CD1c-positive myeloid dendritic cell (primary cell): ENCODE results near the gene CD93.

Experiments
- DNase-seq: peaks from one replicate; pipeline ENCODE4 v3.0.0-alpha.2; 2016; ENCODE audit errors: extremely low spot score

Gene CD93

DNA sequence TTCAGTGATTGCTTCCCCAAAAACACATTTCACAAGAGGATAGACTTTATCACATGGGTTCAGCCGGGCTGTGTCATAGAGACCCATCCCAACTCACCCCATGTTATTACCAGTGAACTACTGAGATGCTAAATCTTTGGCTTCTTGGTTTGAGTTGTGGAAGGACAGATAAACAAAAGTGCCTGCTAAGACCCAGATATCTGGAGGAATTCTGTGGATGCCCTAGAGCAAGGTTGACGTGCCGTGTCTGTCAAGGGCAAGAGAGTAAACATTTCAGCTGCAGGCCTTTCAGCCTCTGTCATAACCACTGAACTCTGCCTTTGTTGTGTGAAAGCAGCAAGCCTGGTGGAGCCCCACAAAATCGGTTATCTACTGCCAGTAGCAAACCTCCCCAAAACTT is 25.5 kb downstream of the CD93 start:
- no peak for DNase-seq

DNA sequence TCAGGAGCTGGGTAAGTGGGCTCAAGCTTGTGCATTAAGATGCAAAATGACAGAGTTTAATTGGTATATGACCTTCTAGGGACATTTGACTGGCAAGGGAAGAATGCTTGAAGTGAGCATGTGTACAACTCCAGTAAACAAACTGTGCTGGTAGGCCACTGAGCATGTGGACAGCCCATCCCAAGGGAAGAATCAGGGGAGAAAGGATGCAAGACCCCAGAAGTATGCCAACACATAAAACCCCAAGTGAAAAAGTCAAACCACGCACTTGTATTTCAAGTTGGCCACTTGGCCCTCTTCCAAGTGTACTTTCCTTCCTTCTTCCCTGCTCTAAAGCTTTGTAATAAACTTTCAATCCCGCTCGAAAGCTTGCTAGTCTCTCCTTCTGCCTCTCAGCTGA is 26.3 kb downstream of the CD93 start:
- peak; percentile 28 for DNase-seq

DNA sequence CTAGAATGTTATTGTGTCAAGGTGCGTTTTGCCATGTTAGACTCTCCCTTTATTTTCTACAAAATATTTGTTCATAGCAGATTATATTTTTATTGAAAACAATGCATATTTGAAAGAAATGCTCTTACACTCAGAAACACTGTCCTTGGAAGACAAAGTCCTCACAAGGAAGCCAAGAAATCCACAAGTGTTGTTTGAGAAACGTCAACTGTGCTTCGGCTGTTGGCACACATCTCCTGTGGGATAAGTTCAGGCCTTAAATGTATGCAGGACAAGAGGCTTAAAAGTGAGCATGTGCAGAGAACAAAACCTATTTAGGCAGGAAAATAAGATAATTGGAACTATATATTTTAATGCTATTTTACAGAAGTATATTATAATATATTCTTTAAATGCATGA is 27.1 kb downstream of the CD93 start:
- no peak for DNase-seq

DNA sequence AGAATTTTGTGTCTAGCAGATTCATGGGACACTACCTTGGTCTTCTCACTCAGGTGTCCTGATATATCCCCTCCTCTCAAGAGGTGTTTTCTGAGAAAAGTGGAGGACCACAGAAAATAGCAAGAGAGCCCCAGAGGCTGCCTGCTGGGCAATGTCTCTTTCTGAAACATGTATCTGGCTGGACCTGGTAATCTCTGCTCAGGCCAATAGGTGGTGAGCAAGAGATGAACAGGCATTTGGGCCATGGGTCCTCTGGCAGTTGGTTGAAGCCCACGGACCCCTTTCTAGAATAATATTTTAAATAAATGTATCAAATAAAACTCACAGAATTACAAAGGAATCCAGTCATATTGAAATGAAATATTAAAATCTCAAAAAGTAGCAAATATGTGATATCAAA is 27.9 kb downstream of the CD93 start:
- no peak for DNase-seq

DNA sequence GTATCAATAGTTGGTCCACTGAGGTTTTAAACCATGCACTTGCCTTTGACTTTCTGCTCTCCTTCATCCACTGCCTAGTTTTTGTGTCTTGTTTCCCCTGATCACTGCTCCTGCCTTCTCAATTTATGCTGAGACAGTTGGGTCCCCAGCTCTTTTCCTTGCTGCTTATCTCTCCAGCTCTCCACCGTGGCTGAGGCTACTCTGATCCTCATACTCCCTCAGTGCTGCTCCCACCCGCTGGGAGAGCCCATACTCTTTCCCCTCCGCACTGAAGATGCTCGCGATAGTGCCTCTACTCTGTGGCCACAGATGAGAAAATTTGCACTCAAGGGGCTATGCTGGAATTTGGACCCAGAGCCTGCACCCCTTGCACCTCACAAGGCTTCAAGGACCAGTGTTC is 33.2 kb downstream of the CD93 start:
- DNase-seq = no peak

DNA sequence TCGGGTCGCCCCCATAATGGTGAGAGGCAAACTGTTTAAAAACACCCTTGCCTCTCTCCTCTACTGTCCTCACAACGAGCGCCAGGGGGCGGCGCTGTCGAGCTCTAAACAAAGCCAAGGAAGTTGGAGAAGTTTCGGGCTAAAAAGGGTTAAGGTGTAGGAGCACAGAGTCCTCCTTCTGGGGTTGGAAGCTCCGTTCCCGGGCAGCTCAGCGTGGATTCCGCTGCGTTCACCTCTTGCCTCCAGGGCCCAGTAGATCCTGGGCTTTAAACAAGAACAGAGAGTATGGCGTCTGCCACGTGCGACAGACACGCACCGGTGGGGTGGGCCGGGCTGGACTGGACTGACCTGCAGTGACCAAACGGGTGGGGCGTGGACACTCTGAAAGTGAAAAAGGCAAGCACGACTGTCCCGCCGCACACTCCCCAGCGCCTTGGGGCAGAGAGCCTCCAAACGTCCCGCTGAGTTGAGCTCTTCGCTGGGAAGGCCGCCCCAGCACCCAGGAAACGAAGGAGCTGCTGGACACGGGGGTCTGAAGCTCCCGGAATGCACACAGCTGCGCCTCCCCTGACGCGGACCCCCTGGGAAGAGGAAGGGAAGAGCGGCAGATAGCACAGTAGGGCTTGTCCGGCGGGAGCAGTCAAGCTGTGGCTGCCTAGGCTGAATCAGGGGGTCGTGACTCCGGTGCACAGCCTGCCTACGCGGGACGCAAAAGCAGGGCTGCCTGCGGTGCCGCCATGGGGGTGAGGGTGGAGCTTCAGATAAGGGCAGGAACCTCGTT is 35.1 kb downstream of the CD93 start:
- DNase-seq = peak; percentile 92

DNA sequence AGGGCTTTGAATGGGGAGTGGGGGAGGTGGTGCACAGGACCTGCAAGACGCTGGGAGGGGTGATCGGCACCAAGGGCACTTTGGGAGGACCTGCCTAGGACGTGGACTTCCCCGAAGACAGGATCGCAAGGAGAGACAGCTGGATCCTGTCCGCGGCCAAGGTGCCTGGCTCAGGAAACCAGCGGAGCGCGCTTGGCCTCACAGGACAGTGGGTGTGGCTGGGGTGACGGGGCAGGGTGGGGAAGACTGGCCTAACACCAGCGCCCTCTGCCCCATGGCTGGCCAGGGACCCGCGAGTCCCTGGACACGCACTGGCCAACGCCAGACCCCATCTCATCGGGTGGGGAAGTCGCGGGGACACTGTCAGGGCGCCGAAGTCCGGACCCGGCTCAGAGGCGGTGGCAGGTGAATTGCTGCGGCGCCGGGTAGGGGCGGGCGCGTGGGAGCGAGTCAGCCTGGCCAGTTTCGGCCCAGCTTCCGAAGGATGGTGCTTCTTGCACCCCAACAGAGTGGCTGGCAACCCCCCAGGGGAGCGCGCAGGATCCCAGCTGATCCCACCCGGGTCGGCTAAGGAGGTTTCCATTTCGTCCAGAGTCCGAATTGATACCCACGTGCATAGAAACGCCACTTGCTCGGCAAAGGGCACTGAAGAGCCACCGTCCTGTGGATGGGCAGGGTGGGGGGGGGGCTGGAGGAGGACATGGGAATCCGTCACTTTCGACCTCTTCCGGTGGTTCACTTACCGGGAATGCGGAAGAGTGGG is 35.9 kb downstream of the CD93 start:
- DNase-seq = peak; percentile 56

DNA sequence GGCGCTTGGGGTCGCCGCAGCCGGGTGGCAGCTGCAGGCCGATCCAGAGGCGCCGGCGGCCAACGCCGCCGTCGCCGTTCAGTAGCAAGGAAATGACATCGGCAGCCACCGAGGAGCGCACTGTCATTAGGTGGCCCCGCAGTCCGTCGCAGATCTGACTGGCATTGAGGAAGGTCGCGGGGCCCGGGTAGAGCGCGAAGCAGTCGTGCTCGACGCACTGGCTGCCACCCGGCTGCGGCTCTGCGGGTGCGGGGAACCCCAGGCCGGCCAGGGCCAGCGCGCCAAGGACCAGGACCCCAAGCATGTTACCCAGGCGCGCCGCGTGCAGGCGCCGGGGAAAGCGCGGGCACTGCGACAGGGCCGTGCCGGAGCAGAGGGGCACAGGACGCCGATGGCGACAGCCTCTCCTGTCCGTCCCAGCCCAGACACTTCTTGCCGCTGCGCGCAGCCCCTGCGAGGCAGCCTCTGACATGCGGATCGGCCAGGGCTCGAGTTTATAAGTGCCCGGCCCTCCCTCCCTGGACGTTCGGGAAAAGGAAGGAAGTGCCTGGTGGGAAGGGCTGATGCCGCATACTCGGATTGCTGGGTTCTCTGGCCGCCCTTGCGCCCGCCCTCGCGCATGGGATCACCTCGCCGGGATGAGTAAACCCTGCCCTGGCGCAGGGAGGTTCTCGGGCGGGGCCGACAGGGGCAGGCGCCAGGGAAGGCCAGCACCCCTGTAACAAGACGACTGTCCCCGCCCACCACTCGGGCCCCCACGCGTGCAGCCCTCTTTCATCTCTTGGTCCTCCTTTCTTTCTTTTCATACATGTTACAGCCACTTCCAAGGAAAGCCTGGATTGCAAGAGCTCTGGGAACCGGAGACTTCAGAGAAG is 36.7 kb downstream of the CD93 start, which contains the start of gene THBD:
Gene THBD, minus strand, starts transcription at position 472 of the 875 bp plus-strand sequence. Its CDS starts 168 bp downstream, at position 304.
- DNase-seq = peak; percentile 85

DNA sequence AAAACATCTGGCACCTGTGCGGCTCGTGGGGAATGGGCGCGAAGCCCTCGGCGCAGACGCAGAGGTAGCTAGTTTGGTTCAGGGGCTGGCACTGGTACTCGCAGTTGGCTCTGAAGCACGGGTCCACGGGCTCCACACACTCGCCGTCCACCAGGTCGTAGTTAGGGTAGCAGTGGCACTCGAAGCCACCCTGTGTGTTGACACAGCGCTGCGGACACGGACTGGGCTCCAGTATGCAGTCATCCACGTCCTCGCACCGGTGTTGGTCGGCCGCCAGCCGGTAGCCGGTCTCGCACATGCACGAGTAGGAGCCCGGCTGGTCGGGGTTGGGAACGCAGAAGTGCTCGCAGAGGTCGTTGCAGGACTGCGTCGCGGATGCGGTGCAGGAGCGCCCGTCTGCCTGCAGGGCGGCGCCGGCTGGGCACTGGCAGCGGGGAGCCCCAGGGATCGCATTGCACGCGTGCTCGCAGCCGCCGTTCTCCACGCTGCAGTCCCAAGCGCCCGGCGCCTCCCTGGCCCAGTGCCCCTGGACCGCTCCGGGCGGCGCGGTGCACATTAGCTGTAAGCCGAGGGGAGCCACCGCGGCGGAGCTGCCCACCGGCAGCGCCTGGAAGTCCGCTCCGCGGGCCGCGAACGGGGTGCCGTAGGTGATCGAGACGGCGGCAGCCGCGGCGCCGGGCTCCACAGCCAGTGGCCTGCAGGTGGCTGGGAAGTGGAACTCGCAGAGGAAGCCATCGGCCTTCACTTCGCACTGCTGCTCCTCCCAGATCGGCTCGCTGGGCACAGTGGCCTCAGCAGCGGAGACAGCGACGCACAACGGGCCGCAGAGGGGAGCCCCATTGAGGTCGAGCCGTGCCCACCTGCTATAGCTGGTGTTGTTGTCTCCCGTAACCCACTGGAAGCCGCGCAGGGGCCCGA is 37.6 kb downstream of the CD93 start:
- peak; percentile 69 for DNase-seq

DNA sequence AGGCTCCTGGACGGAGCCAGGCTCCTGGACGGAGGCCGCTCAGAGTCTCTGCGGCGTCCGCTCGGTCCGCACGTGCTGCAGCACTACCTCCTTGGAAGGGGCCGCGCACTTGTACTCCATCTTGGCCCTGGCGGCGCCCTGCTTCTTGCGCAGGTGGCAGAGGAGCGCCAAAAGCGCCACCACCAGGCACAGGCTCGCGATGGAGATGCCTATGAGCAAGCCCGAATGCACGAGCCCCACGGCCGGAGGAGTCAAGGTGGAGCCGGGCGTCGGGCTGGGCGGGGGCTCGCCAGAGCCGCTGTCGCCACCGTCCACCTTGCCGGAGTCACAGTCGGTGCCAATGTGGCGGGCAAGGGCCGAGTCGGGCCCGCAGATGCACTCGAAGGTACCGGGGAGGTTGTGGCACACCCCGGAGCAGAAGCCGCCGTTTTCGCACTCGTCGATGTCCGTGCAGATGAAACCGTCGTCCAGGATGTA is 38.3 kb downstream of the CD93 start:
- DNase-seq = no peak

DNA sequence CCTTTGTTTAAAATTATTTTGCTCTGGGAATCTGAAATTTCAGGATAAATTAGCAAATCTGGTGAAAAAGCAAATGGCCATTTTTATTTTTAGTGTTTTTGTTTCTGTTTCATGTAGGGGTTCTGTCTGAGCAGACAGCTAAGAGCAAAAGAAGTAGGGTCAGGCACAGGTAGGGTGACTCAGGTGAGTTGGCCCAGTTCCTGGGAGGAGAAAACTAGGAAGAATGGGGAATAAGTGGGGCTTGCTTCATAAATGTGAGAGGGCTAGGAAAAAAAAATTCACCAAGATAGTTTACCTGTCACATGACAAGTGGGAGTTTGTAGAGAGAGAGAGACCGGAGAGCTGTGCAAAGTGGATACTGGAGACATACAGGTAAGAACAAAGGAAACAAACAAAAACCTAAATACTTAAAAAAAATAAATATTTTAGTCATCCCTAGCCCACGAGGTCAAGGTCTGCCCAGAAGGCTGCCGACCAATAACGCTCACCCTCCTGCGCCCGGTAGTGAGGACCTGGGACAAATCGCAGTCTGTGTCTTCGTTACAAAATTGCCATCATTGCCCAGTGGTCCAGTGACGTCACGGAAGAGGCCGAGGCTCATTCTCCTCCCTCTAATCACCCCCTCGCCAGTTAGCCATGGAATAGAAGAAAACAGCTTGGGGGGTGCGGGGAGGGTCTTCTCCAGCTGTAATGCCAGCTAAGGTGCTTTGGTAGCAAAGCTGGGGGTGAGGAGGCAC is 39.0 kb downstream of the CD93 start:
- DNase-seq = no peak

DNA sequence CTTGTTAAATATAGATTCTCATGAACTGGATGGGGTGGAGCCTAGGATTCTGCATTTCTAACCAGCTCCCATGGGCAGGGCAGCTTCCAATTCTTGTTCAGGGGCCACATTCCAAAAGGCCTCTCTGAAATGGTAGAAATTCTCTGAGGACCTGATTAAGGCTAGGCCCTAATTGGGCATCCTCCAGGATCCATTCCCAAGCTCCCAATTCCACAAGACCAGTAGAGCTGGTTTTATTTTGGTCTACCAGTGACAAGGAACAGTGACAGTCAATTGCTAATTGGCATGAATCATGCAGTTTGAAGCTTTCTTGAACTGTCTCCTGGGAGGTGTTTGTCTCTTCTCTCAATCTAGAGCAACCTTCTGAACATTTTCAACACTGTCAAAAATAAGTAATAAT is 39.7 kb downstream of the CD93 start:
- DNase-seq = no peak

DNA sequence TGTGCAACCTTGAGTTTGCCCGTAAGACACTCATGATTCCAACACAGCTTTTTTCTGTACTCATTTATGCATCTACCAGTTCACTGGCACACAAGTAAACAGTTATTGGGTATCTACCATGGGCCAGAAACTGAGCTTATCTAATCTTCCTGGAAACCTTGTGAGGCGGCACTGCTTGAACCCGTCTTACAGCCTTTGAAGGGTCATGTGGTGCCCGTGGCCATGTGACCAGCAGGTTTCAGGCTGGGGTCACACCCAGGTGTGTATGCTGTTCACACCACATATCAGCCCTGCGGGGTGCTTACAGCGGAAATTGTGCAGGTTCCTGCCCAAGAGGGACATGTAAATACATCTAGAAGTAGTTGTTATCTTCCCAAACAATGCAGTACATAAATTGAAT is 42.7 kb downstream of the CD93 start:
- DNase-seq = no peak

DNA sequence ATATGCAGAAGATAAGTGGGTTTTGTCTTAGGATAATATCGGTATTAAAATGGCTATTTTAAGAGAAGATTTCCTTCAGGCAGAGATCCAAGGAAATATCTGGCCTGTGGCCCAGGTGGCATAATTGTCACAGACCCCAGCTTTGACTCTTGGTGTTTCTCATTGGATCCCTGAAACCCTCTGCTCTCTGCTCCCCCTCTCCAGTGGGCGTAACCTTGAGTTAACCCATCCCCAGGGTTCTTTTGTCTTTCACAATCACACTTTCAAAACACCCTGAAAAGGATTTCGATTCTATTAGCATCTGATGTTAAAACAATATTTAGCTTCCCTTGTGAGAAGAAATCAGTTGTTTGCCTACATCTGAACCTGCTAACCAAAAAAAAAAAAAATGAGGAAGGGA is 43.9 kb downstream of the CD93 start:
- no peak for DNase-seq

DNA sequence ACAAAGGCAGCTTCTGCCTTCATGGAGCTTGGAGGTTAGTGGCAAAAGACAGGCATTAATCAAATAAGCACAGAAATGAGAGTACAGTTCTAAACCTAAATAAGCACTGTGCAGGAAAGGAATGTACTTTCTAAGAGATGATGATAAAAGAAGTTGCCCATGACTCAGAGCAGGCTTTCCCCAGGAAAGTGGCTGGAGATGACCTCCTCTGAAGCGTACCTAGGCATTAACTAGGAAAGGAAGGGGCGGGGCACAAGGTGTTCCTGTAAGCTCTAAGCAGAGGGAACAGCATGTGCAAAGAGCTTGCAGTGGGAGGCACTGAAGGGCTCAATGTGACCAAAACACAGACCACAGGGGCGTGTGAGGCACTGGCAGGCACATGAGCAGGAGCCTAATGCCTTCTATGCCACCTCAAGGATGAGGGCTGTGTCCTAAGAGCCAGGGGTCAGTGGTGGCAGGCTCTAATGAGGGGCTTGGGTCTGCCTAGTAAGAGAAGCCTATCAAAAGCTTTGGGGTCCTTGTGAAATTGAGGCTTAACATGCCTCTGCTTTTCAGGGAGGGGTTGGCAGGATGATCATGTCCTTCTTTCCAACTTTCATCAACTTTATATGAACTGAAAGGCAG is 46.1 kb downstream of the CD93 start:
- DNase-seq = no peak

DNA sequence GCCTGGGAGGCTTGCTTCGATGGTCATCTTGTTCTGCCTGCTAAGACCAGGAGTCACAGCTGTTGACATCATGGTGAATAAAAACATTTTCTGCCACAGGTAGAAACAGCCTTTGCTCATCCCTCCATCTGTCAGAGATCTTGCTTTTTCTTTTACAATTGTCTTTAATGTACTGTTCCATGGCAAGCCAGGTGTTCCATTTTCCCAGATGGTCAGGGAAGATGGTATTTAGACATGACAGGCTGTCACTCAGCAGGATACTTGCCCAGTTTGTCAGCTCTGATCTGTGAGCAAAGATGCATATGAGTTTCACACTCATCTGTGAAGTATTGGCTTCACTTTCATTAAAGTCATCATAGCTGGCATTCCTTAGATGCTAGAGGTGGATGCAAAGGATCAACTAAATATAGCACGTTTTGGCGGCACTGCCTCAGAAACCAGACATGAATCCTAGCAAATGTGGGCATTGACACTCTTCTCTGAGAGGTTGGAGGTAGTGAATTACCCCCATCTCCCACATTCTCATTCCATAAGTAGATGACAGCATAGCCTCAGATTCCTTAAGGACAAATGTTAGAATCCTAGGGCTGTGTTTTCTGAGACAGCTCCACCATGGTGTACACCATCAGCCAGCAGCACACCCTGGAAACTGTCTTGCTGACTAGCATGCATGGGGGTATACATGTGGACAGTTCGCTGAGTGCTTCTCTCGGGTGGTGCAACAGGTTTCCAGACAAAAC is 46.8 kb downstream of the CD93 start:
- no peak for DNase-seq

DNA sequence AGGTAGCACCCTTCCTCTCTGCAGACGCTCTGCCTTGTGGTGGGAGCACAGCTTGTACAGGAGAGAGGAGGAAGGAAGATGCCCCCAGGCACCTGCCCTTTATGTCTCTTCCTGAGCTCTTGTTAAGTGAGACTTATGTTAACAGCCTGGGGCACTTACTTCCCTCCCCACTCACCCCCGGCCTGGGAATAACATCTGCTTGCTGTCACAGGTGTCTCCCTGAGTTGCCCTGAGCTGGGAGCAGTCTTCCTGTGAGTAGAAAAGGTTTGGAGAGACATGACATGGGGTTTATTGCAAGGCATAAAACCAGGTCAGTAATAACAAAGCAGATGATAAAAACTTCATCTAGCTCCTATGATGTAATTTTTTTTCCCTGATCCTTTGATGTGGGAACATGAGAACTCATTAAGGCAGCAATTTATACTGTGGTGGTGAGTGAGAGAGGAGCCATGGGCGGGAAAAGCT is 49.1 kb downstream of the CD93 start:
- no peak for DNase-seq

DNA sequence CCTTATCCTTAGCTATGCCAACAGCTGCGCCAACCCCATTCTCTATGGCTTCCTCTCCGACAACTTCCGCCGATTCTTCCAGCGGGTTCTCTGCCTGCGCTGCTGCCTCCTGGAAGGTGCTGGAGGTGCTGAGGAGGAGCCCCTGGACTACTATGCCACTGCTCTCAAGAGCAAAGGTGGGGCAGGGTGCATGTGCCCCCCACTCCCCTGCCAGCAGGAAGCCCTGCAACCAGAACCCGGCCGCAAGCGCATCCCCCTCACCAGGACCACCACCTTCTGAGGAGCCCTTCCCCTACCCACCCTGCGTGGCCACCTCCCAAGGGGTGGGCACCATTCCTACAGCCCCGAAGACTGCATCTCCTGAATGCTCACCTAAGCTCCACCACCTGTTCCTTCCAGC is 49.8 kb downstream of the CD93 start:
- DNase-seq = no peak

DNA sequence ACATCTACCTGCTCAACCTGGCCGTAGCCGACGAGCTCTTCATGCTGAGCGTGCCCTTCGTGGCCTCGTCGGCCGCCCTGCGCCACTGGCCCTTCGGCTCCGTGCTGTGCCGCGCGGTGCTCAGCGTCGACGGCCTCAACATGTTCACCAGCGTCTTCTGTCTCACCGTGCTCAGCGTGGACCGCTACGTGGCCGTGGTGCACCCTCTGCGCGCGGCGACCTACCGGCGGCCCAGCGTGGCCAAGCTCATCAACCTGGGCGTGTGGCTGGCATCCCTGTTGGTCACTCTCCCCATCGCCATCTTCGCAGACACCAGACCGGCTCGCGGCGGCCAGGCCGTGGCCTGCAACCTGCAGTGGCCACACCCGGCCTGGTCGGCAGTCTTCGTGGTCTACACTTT is 50.4 kb downstream of the CD93 start:
- no peak for DNase-seq
